Activated naive CD4-positive, alpha-beta T cell (primary cell): ENCODE results near the gene MAN2C1.
"Not testable (repeated sequence)": the region's sequence is repeated elsewhere in the genome, so short reads cannot be mapped to it uniquely, and the experiment has no call there.

ENCODE experiments used
- DNase-seq, 4 experiments: peaks; one replicate each; lab custom pipeline; 2025; lab: John Stamatoyannopoulos, UW

The MAN2C1 gene

DNA sequence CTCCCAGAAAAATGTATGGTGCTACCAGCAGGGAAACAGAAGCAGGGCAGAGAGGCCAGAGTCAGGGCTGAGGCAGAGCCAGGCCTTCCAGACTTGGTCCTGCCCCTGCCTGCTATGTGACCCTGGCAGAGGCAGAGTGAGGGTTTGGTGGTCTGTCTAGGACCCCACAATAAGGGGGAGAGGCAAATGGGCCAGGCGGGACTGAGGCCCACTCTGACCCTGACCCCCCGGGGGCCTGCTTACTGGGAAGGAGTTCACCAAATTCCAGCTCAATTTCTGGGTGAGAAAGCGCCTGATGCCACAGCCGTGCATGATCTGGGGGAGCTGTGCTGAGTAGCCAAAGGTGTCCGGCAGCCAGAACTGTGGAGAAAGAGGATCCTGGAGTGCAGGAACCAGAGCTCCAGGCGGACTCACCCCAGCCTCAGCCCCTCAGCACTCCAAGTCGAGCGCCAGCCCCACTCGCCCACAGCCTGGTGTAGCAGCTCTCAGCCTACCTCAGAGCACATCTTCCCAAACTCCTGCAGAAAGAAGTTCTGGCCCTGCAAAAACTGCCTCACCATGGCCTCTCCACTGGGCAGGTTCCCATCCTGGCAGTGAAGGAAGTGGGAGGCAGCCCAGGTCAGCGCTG lies 6.9 kb downstream of the MAN2C1 start:
- DNase-seq = no peak

DNA sequence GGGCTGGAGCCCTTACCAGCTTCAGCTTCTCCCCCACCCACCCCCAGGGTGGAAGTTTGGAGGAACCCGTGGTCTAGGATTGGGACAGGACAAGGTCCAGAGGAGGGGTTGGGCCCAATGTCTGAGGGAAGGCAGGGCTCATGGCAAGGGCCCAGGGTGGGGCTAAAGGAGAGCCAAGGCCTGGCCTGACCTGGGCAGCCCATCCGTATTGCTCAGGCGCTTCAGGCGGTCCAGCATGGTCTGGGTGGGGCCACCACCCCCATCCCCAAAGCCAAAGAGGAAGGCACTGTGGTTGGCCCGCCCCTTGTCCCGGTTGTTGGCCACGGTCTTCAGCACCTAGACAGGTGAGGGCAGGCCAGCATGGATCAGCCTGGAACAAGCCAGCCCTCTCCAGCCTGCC lies 7.6 kb downstream of the MAN2C1 start:
- no peak for DNase-seq

DNA sequence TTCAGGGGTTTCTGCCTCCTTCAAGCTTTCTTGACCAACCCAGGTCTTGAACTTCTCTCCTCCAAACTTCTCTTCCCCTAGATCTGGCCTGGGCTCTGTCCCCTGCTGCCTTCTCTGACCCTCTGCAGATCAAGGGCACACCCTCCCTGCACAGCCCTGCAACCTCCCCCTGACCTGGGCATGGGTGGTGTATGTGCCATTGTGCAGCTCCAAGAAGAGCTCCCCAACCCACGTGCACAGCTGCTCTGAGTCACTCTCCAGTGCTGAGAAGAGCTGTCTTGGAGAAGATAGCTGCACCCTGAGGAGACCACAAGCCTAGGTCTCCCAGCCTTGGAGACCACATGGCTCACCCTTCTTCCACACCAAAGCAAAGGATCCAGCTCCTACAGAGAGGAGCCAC lies 8.0 kb downstream of the MAN2C1 start:
- DNase-seq = no peak

DNA sequence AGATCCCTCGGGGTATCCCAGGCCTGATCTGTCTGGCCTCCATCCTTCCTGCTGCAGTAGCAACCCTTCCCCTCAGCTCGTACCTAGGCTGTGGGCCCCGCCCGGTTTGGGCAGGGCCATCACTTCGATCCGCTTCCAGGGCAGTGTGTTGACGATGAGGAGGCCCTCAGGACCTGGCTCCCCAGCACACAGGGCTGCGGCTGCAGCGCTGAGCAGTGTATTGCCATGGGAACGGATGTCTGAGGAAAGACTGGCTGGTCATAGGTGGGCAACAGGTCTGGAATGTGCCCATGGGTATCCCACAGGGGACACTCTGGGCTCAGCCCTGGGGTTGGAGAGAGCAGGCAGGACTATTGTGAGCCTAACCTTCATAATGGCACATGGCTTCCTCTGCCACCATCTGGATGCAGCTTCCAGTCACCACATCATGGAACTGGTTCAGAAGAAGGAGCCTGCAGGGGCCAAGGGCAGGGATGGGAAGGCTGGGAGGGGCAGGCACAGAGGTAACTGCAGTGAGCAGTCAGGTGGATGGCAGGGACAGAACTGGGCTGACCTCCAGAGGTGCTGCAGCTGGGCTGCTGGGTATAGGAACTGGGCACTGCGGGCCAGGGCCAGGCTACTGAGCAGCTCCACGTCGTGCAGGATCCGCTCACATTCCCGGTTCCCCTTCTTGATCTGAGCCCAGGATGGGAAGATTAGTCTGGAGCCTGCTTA lies 8.7 kb downstream of the MAN2C1 start:
- no peak for DNase-seq

DNA sequence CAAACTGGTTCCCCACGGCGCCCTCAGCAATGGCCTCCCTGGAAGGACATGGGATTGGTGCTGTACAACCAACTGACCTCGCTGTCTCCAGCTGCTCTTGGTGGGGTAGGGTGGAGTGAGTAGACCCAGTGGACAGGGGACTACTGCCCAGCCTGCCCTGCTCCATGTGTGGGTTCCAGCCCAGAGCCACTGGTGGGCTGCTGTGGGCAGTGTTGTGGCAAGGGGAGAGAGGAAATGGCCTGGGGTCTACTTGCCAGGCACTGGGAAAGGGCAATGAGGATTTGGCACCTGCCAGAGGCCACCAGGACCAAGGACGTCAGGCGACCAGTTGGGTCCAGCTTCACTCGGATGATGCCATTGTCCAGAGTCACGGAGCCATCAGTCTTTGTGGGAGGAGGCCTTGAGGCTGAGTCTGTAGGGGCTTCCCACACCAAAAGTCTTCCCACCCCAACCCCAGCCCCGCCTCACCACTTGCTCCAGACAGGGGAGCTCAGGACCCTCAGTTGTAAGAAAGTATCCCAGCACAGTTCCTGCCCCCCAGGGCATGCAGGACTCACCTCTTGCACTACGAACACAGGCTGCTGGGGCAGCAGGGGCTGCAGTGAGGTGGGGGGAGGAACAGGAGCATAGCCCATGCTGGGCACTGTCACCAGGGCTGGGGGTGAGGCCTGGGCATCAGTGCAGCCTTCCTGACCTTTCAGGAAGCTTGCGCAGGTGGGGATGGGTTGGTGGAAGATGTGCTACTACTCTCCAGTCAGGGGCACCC lies 9.5 kb downstream of the MAN2C1 start:
- no peak for DNase-seq

DNA sequence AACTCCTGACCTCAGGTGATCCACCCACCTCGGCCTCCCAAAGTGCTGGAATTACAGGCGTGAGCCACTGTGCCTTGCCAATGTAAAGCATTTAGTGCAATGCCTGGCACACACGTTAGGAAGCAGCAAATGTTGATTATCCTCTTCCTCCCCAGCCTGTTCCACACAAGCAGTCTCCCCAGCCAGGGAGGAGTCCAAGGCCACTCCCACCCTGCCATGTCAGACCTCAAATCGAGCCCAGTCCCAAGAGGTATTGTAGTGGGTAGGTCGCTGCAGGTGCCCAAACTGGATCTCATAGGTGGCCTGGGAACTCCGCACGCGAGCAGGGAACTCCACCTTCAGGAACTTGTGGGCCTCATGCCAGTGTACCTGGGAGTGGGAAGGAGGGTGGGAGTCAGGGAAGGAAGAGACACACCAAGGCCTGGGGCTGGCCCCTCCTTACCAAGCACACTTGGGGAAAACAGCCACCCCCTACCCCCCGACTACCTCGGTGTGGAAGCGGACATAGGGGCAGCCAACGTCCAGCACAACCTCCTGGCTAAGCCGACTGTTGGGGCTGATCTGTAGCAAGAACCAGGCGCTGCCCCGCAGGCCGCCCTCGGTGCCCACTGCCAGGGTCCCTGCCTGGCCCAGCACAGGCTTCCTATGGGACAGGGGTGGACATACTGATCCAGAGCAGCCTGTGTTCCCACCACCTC lies 10.3 kb downstream of the MAN2C1 start:
- DNase-seq = no peak

DNA sequence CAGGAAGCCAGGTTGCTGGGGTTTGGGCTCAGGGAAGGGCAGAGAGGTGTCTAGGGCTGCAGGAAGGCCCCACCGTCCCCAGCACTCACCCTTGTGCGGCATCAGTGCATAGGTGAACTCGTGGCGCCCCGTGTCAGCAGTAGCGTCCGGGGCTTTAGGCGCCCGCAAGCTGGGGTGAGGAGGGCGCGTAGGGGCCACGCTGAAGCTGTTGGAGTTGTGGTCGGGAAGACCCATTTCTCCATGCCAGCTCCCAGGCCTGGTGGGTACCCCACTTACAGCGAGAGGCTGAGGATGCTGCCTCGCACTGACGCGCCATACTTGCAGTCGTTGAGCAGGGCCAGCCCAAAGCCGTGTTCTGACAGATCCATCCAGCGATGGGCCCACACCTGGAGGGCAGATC lies 11.9 kb downstream of the MAN2C1 start:
- no peak for DNase-seq

DNA sequence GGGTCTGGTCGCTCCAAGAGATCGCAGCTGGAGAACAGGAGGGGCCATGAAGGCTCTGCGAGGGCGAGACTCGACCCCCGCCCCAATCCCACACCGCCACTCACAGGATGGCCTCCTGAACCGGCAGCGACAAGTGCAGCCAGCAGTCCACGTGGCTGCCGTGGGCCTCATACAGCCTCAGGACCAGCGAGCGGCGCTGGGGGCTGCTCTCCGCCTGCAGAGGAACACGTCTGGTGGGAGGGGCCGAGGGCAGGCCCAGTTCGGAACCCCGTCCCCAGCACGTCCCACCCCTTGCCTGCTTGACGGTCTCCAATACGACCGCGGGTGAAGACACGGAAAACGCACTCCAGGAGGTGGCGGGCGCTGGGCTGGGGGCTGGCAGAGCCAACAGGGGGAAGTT lies 12.4 kb downstream of the MAN2C1 start:
- DNase-seq = no peak

DNA sequence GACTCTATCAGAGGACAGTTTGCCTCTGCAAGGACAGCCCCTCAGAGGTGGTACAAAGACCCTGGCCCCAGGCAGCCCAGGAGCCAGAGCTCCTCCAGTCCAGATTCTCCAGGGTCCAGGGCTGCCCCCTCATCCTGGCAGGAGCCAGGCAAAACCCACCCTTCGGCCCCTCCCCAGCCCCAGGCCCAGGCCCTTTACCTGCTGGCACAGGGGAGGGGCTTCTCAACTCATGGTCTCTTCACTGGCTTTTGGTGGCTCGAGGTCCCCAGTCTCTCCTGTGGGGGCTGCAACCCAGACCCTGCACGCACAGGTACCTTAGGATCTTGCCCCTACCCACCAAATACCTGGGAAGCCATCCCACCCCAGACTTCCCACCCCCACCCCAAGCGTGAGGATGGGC lies 13.0 kb downstream of the MAN2C1 start:
- no peak for DNase-seq

DNA sequence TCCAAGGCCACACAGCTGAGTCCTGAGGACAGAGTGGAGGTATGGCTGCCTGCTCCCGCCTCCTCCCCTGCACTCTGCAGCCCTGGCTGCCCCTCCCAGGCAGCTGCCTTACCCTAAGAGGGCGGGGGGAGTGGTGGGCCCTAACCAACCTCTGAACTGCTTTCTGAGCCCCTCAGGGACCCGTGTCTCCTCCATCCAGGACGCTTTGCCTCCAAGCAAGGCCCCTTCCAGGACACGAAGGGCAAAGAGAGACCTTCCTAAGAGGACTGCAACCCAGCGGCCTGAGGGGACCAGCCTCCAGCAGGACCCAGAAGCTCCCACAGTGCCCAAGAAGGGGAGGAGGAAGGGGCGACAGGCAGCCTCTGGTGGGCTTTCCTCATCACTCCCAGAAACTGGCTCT lies 14.0 kb downstream of the MAN2C1 start:
- no peak for DNase-seq

DNA sequence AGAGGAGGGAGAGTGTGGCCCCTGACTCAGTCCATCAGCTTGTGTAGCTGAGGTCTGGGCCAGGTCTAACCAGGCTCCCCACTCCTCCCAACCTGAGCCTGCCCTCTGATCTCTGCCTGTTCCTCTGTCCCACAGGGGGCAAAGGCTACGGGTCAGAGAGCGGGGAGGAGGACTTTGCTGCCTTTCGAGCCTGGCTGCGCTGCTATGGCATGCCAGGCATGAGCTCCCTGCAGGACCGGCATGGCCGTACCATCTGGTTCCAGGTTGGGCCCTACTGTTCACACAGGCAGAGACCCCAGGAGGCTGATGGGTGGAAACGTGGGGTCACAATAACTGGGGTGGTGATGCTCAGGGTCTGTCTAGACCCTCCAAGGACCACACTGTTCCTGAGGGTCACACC lies 14.8 kb downstream of the MAN2C1 start:
- no peak for DNase-seq

DNA sequence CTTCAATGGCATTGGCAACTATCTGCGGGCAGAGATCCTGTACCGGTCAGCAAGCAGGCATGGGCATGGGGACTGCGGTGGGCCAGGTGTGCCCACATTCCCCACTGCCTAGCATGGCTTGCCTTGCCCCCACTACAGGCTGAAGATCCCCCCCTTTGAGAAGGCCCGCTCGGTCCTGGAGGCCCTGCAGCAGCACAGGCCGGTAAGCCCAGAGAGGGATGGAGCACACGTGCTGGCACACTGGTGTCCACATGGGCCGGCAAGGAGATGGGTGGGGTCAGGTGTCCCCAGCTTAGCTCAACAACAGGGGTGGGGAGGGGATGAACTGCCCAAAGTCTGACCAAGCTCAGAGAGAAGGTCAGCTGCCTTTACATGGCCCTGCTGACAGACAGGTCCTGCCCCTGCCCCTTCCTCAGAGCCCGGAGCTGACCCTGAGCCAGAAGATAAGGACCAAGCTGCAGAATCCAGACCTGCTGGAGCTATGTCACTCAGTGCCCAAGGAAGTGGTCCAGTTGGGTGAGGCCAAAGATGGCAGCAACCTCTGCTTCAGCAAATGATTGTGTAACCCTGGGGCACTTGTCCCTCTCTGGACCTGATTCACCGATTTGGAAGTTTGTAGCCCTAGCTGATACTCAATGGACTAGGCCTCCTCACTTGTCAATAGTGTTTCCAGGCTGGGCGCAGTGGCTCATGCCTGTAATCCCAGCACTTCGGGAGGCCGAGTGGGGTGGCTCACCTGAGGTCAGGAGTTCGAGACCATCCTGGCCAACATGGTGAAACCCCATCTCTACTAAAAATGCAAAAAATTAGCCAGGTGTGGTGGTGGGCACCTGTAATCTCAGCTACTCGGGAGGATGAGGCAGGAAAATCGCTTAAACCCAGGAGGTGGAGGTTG lies 16.0 kb downstream of the MAN2C1 start:
- no peak for DNase-seq

DNA sequence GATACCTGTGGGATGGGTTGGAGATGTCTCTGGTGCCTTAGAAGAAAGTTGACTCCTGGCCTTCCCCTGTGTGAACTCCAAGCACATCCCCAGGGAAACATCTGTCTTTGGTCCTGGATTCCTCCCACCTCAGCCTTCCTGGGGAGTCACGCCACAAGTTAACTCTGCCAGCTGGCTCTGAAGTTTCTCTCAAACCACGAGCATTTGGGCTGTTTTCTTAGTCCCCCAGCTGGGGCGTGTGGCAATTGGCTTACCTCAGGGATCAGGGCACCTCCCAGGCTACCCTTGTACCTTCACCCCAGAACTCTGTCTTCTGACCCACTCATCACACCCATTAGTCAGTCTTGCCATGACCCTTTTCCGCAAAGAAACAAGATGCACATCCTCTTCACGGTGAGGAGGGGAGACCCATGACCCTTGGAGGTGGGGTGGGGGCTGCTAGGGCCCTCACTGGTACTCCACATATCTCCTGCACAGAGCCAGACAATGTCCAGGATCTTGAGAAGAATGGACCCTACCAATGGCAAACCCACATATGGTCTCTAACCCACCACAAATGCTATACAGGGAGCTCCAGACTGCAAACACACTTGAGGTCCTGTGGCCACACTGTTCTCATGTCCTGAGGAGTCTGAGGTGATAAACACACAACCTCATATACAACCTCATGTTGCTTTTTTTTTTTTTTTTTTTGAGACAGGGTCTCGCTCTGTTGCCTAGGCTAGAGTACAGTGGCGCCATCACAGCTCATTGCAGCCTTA lies 17.6 kb downstream of the MAN2C1 start:
- DNase-seq = no peak

DNA sequence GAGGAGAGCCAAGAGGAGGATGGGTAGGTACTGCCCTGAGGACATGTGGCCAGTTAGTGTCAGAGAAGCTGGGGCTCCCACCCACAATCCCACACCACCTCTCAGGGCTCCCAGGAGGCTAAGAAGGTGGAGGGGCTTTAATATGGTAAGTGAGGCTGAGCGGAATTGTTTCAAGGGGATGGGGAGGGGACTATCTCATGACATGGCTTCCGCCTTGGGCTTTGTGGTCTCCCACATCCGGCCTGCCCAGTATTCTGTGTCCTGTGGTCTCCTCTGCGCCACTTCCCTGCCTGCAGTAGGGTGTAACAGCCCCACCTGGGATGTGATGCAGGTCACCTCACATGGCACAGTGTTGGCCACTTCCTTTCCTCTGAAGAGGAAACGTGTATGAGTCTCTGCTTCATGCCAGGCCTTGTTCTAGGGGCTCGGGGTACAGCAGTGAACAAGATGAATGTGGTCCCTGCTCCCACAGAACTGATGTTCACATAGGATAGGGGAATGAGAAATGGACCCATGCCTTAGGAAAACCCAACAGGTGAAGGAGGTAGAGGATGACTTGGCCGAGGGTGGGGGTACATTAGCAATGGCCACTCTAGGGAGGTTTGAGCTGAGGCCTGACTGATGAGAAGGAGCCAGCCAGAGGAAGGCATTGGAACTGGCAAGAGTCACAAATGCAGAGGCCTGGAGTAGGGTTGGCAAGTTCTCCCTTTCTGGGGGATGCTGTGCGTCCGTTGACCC lies 18.4 kb downstream of the MAN2C1 start:
- peak in 3 of 4 experiments; percentile 24 to 63 (median 54) for DNase-seq

DNA sequence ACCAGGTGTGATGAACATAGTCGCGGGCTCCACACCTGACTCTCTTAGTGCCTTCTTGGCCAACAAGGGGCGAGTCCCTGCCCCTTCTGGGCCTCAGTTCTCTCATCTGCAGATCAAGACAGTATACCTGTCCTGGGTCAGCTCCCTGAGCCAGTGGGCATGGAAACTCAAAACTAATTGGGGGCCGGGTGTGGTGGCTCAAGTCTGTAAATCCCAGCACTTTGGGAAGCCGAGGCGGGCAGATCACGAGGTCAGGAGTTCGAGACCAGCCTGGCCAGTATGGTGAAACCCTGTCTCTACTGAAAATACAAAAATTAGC lies 19.1 kb downstream of the MAN2C1 start:
- not testable (repeated sequence) for DNase-seq

DNA sequence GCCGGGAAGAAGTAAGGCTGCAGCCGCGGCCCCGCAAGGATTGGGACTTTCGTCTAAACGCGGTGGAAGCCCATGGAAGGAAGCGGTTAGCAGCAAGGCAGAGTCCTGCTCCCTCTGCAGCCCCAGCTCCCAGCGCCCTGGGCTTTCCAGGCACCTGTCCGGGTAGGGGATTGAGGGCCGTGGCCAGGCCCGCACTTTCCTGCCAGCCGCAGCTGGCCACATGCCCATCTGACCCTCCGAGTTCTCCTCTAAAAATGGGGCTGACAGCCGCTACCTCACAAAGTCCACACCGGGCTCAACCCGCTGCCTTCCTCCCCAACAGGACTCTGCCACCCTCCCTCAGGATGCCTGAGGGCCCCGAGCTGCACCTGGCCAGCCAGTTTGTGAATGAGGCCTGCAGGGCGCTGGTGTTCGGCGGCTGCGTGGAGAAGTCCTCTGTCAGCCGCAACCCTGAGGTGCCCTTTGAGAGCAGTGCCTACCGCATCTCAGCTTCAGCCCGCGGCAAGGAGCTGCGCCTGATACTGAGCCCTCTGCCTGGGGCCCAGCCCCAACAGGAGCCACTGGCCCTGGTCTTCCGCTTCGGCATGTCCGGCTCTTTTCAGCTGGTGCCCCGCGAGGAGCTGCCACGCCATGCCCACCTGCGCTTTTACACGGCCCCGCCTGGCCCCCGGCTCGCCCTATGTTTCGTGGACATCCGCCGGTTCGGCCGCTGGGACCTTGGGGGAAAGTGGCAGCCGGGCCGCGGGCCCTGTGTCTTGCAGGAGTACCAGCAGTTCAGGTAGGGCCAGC lies 19.7 kb downstream of the MAN2C1 start:
- DNase-seq = no peak

DNA sequence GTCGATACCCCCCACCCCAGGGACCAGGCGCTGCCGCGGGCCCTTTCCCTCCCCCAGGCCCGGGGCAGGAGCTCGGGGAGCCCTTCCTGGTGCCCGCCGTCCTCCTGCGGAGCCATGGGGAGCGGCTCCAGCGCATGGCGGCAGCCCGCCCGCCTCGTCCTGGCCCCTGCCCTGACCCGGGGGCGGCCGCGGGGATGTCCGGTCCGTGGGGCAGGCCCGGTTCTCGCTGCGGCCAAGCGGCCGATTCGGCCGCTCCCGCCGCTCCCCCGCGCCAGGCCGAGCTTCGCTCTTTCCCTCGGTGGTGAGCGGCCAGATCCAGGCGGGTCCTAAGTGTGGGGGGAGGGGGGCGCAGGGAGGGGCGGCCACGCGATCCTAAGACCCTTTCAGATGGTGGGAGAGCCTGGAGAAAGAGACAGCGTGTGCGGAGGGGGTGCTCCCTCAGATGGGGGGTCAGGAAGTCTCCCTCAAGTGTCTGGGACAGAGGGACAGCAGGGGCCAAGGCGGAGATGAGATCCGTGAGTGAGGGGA lies 20.3 kb downstream of the MAN2C1 start:
- DNase-seq = no peak

DNA sequence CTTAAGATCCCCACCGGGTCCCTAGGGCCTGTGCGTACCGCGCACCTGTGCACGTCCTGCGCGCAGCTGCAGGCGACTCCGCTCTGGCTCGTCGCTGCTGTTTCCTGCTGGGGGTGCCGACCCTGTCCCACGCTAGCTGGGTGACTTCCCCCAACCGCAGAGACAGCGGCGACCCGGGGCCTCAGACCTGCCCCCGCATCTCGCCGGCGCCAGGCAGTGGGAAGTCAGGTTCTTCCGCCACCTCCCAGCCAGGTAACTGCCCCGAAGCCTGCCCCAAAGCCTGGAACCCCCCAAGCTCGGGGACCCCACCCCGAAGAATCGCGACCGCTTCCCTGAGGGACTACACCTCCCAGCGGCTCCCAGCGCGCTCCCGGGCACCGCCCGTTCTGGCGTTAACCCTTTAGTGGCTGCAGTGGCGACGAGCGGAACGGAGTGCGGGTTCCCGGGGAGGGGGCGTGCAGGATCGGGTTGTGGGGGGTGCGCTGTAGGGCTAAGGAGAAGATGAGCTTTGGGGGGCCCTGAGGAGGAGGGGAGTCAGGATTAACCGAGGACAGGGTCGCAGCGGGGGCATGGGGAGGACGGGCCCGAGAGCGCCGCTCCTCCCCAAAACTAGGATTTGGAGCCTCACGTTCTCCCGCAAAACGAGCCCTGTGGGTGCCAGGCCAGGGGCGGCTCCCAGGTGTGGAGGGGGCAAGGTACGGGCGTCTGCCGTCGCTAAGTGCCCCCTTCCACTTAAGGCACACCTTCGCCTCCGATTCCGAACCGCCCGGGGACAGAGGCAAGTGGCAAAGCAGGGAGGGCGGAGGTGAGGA lies 21.0 kb downstream of the MAN2C1 start:
- DNase-seq = peak in 2 of 4 experiments; percentile 46 to 50
